NCI-H1048 (cell line): Measurements from ENCODE around the gene ZC3HAV1.
"Not testable (repeated sequence)": the region's sequence is repeated elsewhere in the genome, so short reads cannot be mapped to it uniquely, and the experiment has no call there.

ENCODE experiments used
- DNase-seq: peaks from one replicate; lab custom pipeline; 2025; lab: John Stamatoyannopoulos, UW

ZC3HAV1 gene

GRCh38 chr7:139049111-139049510 is 60.4 kb downstream of the ZC3HAV1 start:
- no peak for DNase-seq

- no peak for DNase-seq
Measured at GRCh38 chr7:139047970-139048369, 61.5 kb downstream of the ZC3HAV1 start.

- no peak for DNase-seq
Measured at GRCh38 chr7:139046143-139046542, 63.4 kb downstream of the ZC3HAV1 start.

- DNase-seq: no peak
Measured at GRCh38 chr7:139044813-139045794, 64.4 kb downstream of the ZC3HAV1 start.

- no peak for DNase-seq
Measured at GRCh38 chr7:139043823-139044812, 65.4 kb downstream of the ZC3HAV1 start.

GRCh38 chr7:139041378-139042085 is 68.0 kb downstream of the ZC3HAV1 start:
- no peak for DNase-seq

- DNase-seq: no peak
Measured at GRCh38 chr7:139038691-139039090, 70.8 kb downstream of the ZC3HAV1 start.

GRCh38 chr7:139036901-139037300 is 72.6 kb downstream of the ZC3HAV1 start:
- no peak for DNase-seq

GRCh38 chr7:139035586-139036353 is 73.8 kb downstream of the ZC3HAV1 start, which contains the start of gene ZC3HAV1L:
Gene ZC3HAV1L (minus strand): TSS chr7:139036042. CDS start chr7:139036017, 25 bp downstream.
- peak; percentile 56 for DNase-seq

GRCh38 chr7:139034855-139035585 is 74.5 kb downstream of the ZC3HAV1 start:
- no peak for DNase-seq

GRCh38 chr7:139034336-139034735 is 75.2 kb downstream of the ZC3HAV1 start:
- no peak for DNase-seq

GRCh38 chr7:139033346-139034114 is 76.0 kb downstream of the ZC3HAV1 start:
- no peak for DNase-seq

GRCh38 chr7:139032473-139032872 is 77.0 kb downstream of the ZC3HAV1 start:
- DNase-seq: no peak

- DNase-seq: no peak
Measured at GRCh38 chr7:139029353-139029752, 80.2 kb downstream of the ZC3HAV1 start.

GRCh38 chr7:139026551-139026950 is 83.0 kb downstream of the ZC3HAV1 start:
- DNase-seq: no peak

- DNase-seq: not testable (repeated sequence)
Measured at GRCh38 chr7:139025861-139026260, 83.7 kb downstream of the ZC3HAV1 start.

- no peak for DNase-seq
Measured at GRCh38 chr7:139023076-139023475, 86.4 kb downstream of the ZC3HAV1 start.

- DNase-seq: no peak
Measured at GRCh38 chr7:139022286-139022685, 87.2 kb downstream of the ZC3HAV1 start.

- DNase-seq: no peak
Measured at GRCh38 chr7:139018910-139019309, 90.6 kb downstream of the ZC3HAV1 start.
